ENCODE measurements around the gene SYT7. TPM values are rescaled to one million over a fixed set of nuclear protein-coding genes. Genes with fewer than 3 reads are reported as not detected.
A peak's percentile ranks its signal among the peaks of the same experiment; 100 is the strongest.
"Not testable (repeated sequence)": the region's sequence is repeated elsewhere in the genome, so short reads cannot be mapped to it uniquely, and the experiment has no call there.

SYT7 gene
- total RNA-seq, 1 experiment from 2014 or later, result 1.6 TPM

DNA sequence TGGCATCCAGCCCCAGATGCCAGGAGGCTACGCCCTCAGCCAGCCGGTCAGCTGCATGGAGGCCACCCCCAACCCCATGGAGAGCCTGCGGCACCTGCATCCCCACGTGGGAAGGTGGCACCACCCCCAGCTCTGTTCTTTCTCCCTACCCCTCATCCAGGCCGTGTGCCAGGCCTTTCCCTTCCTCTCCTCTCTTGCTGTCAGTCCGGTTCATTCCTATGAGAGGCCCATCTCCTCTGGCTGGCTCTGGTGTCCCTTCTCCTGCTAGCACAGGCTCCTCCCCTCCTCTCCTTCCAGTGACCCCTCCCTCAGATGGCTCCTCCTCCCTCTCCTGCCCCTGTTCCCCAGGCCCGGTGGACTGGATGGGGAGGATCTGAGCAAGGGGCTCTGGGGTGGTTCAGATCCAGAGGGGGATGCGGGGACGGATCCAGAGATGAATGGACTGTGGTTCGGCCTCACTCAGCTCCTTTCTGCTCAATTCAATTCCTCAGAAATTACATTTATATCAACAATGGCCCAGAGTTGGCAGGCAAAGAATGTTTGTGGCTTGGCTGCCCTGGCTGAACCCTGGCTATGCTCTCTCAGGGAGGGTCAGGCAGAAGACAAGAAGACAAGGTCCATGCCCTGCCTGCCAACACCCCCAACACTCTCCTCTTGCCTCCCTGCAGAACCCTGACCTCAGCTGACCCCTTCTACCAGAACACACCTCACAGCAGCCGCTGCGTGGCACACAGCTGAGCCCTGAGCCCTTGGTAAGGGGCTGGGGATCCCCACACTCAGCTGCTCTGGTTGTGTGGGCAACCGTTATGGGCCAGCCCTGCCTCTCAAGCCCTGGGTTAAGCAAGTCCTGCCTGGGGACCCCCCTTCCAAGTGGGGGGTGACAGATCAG lies 90.8 kb downstream of the SYT7 start:
- in situ Hi-C loops (cut with HindIII; ENCODE audit: low sequenced_read_pairs), result no loop called here
- no peak for DNase-seq (ENCODE audit: low spot score)

DNA sequence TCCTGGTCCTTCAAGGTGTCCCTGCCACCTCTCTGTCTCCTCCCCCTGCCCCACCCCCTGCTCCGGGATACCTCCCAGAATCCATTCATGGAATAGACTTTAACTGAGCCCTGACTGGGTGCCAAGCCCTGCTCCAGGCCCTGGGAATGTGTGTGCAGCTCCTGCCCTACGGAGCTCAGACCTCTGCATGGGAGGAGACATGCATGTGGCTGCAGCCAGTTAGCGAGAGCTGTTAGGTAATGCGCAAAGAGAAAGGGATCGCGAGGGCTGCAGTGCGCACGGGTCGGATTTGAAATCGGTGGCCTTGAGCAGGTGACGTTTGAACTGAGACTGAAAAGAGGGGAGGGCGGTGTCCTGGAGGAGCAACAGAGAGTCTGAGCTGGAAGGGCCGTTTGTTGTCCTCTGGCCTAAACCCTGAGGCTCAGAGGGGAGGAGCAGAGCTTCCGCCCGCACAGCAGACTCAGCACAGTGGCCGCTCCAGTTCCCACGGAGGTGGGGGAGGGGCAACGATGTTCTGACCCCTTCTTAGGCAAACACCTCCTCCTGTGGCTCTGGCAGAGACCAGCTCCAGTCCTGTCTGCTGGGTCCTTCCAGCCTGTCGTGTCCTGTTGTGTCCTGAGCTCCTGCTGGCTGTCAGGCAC lies 92.1 kb downstream of the SYT7 start:
- in situ Hi-C loops (cut with HindIII; ENCODE audit: low sequenced_read_pairs), result no loop called here
- DNase-seq (ENCODE audit: low spot score), result no peak

DNA sequence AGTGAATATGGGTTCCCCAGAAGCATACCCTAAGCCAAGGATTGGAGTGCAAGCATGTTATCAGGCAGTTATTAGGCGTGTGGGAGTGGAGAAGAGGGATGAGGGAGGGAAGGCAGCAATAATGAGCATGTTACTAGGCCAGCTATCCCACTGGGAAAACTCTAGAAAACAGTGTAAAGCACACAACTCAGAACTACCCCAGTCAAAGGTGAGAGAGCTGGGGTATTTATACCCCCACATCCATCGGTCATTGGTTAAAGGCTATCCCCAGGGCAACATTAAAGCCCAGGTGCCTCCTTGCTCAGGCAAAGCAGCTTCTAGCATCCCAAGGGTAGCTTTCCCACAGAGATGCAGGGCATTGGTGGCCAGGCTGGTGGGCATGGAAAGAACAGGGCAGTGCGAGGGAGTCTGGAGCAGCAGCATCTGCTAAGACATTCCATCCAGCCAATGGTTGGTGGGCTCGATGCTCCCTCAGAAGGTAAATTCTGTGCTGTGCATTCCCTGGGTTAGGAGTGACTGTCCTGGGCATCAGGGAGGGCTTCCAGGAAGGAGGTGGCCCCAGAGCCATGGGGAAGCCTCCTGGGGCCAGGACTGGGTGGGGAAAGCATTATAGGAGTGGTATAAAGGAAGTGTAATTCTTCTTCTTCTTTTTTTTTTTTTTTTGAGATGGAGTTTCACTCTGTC lies 93.4 kb downstream of the SYT7 start:
- no peak for DNase-seq (ENCODE audit: low spot score)
- in situ Hi-C loops (cut with HindIII; ENCODE audit: low sequenced_read_pairs), result no loop called here

DNA sequence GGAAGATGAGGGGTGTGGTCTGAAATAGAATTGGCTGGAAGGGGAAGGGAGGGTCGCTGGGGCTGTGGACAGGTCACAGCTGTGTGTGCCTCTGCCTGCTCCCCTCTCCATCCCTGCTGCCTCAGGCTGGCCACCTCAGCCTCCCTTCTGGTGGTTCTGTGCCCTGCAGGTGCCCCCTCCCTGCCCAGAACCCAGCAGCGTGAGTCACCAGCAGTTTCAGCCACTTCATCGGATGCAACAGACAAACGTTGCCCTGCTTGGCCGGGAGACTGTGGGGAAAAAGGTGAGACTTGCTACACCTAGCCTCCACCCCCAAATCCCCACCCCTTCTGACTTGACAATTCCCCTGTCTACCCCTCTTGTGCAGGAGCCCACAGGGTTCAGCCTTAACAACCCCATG lies 94.1 kb downstream of the SYT7 start:
- in situ Hi-C loops (cut with HindIII; ENCODE audit: low sequenced_read_pairs), result no loop called here
- no peak for DNase-seq (ENCODE audit: low spot score)

- no peak for DNase-seq (ENCODE audit: low spot score)
- in situ Hi-C loops (cut with HindIII; ENCODE audit: low sequenced_read_pairs), result no loop called here
Observed at GRCh38 chr11:61486011-61486620, 94.8 kb downstream of the SYT7 start.

- in situ Hi-C loops (cut with HindIII; ENCODE audit: low sequenced_read_pairs), result no loop called here
- no peak for DNase-seq (ENCODE audit: low spot score)
Observed at GRCh38 chr11:61485080-61485479, 95.8 kb downstream of the SYT7 start.

DNA sequence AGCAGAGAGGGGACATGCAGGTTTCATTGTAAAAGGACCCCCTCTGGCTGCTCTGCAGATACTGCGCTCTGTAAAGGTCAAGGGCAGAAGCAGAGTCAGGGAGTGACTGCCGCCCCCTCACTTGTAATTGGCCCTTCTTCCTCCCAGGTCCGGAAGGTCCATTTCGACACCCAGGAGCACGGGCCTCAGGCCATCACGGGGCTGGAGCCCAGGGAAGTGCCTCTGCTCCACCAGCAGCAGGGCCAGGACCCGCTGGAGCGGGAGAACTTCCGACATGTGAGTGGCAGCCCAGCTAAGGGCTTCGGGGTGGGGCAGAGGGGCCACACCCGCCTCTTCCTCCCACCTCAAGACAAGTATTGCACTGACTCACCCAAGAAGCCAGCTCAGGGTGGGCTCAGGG lies 96.3 kb downstream of the SYT7 start:
- no peak for DNase-seq (ENCODE audit: low spot score)
- in situ Hi-C loops (cut with HindIII; ENCODE audit: low sequenced_read_pairs), result no loop called here

- in situ Hi-C loops (cut with HindIII; ENCODE audit: low sequenced_read_pairs), result no loop called here
- no peak for DNase-seq (ENCODE audit: low spot score)
Observed at GRCh38 chr11:61482513-61482912, 98.4 kb downstream of the SYT7 start.

GRCh38 chr11:61481806-61482205 lies 99.1 kb downstream of the SYT7 start:
- in situ Hi-C loops (cut with HindIII; ENCODE audit: low sequenced_read_pairs), result no loop called here
- no peak for DNase-seq (ENCODE audit: low spot score)

GRCh38 chr11:61480994-61481335 lies 99.9 kb downstream of the SYT7 start:
- DNase-seq (ENCODE audit: low spot score), result no peak
- in situ Hi-C loops (cut with HindIII; ENCODE audit: low sequenced_read_pairs), result no loop called here

DNA sequence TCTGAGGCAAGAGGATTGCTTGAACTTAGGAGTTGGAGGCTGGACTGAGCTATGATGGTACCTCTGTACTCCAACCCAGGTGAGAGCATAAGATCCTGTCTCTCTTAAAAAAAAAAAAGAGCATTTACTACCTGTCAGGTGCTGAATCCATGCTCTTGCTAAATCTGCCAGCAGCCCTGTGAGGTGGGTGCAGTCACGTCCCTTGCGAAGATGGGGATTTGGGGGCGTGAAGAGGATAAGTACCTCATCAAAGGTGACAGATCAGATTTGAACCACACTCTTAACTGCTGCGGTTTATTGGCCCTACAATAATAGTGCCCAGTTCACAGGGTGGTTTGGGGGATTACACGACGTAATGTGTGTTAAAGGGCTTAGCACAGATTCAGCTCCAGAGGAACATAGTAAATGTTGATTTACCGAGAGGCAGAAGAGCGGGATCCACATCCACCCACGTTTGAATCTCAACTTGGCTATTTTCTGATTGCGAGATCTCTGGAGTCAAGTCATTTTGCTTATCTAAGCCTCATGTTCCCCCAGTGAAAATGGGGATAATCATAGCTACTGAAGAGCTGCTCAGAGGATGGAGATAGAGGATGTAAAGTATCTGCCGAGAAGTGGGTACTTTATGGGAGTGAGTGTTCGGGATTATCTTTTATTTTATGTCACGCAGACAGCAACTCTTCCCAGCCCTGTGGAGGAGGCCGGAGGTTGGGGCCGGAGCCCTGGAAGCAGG lies 100.4 kb downstream of the SYT7 start:
- in situ Hi-C loops (cut with HindIII; ENCODE audit: low sequenced_read_pairs), result no loop called here

GRCh38 chr11:61479360-61480058 lies 101.4 kb downstream of the SYT7 start:
- in situ Hi-C loops (cut with HindIII; ENCODE audit: low sequenced_read_pairs); DNase-seq (ENCODE audit: low spot score): not testable (repeated sequence)

More for the DNA sequence above, 100.4 kb downstream of the SYT7 start:
- DNase-seq (ENCODE audit: low spot score), result no peak

DNA sequence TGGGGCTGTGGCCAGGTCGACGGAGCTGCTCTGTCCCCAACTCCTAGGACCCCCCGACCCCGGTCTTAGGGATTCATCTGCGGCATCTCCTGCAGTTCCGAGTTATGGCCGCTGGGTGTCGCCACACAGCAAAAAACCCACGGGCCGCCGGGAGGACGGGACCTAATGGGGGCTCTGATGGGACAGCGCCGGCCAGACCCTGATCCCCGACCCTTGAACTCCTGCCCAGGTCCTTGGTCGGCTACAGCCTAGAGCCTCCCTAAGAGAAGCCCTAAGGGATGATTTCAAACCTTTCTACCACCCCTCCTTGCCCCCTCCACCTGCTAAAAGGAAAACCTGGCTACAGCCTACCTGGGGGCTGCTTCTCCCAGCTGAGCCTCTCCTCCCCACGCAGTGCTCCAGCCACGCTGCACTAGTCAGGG lies 103.1 kb downstream of the SYT7 start:
- in situ Hi-C loops (cut with HindIII; ENCODE audit: low sequenced_read_pairs), result no loop called here
- peak; percentile 64 for DNase-seq (ENCODE audit: low spot score)

DNA sequence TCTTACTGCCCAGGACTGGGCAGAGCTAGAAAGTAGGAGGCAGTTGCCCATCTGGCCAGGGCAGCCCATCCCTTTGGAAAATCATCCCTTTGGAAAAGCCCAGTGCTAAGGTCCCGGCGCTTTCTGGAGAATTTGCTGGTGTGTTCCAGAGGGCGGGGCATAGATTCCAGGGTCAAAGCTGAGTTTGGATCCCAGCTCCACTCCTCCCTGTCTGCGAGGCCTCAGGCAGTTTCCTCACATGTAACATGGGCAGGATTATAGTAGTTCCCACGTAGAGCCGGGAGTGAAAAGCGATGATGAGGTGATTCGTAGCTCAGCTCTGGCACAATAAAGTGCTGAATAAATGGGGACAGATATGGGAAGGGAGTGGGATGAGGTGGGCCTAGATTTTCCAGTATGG lies 103.8 kb downstream of the SYT7 start:
- DNase-seq (ENCODE audit: low spot score), result no peak
- in situ Hi-C loops (cut with HindIII; ENCODE audit: low sequenced_read_pairs), result no loop called here

- no peak for DNase-seq (ENCODE audit: low spot score)
- in situ Hi-C loops (cut with HindIII; ENCODE audit: low sequenced_read_pairs), result no loop called here
Observed at GRCh38 chr11:61476371-61476770, 104.5 kb downstream of the SYT7 start.

- in situ Hi-C loops (cut with HindIII; ENCODE audit: low sequenced_read_pairs), result no loop called here
Observed at GRCh38 chr11:61475433-61475832, 105.4 kb downstream of the SYT7 start.

GRCh38 chr11:61474013-61474643 lies 106.7 kb downstream of the SYT7 start:
- in situ Hi-C loops (cut with HindIII; ENCODE audit: low sequenced_read_pairs), result no loop called here
- no peak for DNase-seq (ENCODE audit: low spot score)

More at GRCh38 chr11:61475433-61475832, 105.4 kb downstream of the SYT7 start:
- DNase-seq (ENCODE audit: low spot score), result no peak

GRCh38 chr11:61473370-61474012 lies 107.4 kb downstream of the SYT7 start:
- DNase-seq (ENCODE audit: low spot score), result no peak
- in situ Hi-C loops (cut with HindIII; ENCODE audit: low sequenced_read_pairs), result no loop called here

All from G401 (cell line).